CD4-positive, alpha-beta T cell treated with Interleukin-17A for 1 hour (primary cell): ENCODE results near the gene CCNA2.

Source experiments
- DNase-seq: peaks from one replicate; pipeline ENCODE4 v3.0.0-alpha.2; 2020

The CCNA2 gene

DNA sequence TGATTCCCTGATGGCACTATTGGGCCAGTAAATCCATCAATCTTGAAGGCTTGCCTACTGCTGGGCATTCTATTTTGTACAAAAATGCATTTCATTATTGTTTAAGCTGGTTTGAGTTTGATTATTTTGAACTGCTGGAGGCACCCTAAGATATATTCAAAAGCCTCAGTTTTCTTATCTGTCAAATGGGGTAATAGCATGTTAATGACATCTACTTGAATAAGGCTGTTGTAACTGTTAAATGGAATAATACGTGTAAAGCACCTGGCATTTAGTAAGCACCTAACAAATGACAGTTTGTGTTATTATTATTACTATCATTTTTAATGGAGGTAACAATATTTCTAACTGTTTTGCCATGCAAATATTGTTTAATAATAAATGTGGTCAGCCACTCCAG, 51.8 kb downstream of the CCNA2 start:
- no peak for DNase-seq

DNA sequence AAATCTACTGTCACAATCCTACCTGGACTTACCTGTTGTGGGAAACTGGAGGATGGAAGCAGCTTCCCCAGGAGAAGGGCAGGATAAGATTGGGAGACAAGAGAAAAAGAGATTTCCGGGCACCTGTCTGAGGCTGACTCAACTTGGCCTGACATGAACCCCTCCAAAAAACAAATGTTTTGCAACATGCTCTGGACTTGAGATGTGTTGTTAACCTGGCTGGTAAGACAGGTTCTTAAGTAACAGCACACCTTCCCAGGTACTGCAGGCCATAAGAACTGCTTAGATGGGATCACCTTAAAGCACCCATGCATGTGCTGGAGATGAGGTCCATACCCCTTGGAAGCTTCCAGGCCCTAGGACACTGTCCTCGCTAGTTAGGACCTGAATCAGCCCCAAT, 54.3 kb downstream of the CCNA2 start:
- DNase-seq = no peak

DNA sequence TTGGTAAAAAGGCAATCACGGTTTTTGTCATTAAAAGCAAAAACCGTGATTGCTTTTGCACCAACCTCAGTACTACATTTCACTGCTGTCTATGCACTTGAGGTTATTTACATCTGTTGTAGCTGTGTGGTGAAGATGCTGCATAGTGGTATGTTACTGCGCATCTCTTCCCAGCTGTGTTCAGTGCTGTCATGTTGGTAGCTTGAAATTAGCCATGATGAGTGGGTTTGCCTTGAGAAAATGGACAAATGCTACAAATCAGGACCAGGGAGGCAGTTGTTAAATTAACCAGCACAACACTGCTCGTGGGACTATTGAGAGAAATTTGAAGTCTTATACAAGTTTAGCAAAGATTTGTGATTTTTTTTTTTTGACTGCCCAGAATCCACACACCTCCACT, 56.5 kb downstream of the CCNA2 start:
- DNase-seq = no peak
